ENCODE results near the gene ZNF8.
"Not testable (repeated sequence)": the region's sequence is repeated elsewhere in the genome, so short reads cannot be mapped to it uniquely, and the experiment has no call there.

The ZNF8 gene

DNA sequence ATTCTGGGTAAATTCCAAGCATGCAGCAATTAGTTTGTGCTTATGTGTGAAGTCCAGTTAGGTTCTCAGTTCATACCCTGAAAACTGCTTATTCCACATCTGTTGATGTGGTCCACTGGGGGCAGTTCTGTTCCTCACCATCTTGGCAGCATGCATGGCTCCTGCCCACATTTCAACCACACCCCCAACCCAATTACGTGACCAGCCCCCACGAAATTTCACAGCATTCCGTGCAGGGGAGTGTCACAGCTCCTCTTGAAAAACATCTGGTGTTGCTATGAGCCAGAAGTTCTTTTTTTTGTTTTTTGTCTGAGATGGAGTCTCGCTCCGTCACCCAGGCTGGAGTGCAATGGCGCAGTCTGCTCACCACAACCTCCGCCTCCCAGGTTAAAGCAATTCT lies 17.3 kb downstream of the ZNF8 start:
- DNase-seq (ENCODE audit: low spot score): no peak

- DNase-seq (ENCODE audit: low spot score): no peak
Observed at GRCh38 chr19:58300620-58301019, 21.9 kb downstream of the ZNF8 start.

GRCh38 chr19:58304255-58304654 lies 25.5 kb downstream of the ZNF8 start:
- no peak for DNase-seq (ENCODE audit: low spot score)

DNA sequence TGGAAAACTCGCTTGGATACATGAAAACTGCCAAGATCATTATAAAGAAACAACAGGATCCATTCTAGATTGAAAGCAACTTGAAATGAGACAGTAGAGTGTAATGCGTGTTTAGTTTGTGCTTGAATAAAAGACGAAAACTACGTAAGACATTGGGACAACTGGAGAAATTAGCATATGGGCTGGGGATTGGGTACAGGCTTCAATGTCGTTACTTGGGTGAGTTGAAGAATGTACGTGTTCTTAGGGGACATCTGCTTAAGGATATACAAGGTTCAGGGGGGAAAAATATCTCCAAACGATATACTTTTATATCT lies 26.0 kb downstream of the ZNF8 start:
- no peak for DNase-seq (ENCODE audit: low spot score)

DNA sequence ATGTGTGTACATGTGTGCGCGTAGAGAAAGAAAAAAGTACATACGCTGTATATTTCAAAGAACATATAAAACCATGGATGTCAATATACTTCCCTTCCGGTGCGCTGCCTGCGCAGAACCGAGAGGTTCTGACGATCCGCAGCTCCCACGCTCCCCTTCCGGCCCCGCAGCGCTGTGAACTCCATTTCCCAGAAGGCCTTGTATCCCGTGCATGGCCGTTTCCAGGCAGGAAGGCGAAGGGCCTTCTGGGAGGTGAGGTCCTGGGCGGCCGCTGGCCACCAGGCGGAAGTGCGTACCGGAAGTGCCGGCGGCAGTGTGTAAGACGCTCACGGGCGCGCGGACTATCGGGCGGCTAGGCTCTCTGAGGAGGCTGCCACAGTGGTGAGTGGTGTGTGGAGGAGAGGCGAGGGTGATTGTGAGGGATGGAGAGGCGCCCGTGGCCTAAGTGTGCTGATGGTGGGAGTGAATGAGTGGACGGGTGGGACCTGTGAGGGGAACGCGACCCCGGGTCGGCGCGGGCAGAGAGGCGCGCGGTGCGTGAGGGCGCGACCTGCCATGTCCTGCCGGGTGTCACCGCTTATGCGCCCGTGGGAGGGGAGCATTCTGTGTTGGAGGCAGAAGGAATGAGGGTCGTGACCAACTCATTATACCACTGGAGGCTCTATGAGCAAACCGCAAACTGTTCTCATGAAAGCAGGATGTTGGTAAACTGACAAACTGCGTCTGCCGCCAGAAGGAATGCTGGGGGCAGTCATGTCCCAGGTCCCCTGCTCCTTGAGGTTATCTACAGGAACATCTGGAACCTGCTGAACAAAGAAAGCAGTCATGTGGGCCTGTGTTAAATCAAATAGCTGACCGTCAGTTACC lies 26.5 kb downstream of the ZNF8 start, which contains the start of gene ERVK3-1:
Gene ERVK3-1, plus strand, starts transcription at position 313 of the 867 bp plus-strand sequence. CDS start 6,792 bp downstream, outside the sequence.
- peak; percentile 96 for DNase-seq (ENCODE audit: low spot score)

- DNase-seq (ENCODE audit: low spot score): peak; percentile 17
Observed at GRCh38 chr19:58305932-58306323, 27.2 kb downstream of the ZNF8 start.

DNA sequence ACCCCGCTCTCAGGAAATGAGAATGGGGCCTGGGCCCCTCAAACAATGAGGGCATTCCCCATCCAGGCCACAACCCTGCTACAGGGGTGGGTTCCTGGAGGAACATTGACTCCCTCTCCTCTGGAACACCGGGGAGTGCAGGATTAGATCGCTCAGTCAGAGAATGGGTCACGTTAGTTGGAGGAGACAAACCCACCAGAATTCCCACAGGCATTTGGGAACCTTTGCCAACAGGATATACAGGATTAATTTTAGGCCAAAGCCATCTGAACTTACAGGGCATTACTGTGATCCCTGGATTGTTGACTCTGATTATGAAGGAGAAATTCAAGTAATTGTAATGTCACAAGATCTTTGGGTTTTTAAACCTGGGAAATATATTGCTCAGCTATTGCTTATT lies 29.0 kb downstream of the ZNF8 start:
- DNase-seq (ENCODE audit: low spot score): no peak

DNA sequence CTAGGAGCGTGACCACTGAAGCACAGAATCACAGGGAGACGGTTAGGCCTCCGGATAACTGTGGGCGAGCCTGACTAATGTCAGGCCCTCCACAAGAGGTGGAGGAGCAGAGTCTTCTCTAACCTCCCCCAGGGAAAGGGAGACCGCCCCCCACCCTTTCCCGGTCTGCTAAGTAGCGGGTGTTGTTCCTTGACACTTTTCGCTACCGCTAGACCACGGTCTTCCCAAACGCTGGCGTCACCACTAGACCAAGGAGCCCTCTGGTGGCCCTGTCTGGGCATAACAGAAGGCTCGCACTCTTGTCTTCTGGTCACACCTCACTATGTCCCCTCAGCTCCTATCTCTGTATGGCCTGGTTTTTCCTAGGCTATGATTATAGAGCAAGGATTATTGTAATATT lies 31.9 kb downstream of the ZNF8 start:
- DNase-seq (ENCODE audit: low spot score): not testable (repeated sequence)

DNA sequence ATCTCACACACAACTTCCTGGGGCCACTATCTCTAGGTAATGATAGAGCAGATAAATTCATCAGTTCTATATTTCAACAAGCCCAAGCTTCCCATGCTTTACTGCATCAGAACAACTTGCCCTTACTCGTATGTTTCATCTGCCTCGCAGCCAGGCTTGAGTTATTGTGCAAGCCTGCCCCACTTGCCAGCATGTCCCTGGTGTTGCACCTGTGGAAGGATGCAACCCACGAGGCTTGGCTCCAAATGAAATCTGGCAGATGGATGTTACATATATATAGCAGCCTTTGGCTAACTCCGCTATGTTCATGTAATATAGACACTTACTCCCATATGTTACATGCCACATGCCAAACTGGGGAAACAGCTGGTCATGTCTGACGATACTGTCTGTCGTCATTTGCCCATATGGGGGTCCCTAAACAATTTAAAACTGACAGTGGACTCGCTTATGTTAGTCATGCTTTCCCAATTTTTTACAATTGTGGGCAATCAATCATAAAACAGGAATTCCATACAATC lies 32.6 kb downstream of the ZNF8 start:
- no peak for DNase-seq (ENCODE audit: low spot score)

- DNase-seq (ENCODE audit: low spot score): no peak
Observed at GRCh38 chr19:58315580-58315979, 36.8 kb downstream of the ZNF8 start.

- DNase-seq (ENCODE audit: low spot score): peak; percentile 24
Observed at GRCh38 chr19:58317476-58318072, 38.8 kb downstream of the ZNF8 start.

DNA sequence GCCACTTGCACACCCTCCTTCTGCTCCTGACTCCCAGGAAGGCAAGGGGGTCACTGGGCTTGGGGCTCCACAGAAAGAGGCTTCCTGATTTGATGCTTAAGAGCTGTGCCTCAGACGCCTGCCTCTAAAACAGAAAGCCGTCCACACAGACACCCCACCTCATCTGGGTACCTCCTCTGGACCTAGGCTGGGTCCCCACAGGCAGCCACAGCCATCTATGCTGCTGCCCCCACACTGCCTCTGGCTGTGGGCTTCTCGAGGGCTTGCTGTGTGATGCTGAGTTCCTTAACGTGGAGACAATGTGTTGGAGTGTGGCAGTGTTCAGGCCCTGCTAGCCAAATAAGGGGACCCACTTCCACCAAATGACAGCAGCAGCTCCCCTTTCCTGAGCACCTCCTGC lies 39.5 kb downstream of the ZNF8 start:
- DNase-seq (ENCODE audit: low spot score): no peak

DNA sequence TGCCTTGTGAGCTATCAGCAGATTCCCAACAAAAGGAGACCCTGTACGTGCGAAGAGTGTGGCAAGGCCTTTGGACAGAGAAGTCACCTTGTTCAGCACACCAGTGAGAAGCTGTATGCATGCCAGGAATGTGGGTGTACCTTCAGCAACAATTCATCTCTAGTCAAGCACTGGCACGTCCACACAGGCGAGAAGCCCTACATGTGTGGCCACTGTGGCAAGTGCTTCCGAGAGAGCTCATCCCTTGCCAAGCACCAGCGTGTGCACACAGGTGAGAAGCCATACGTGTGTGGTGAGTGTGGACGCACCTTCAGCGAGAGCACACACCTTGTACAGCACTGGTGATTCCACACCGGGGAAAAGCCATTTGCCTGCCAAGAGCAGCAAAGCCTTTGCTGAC lies 40.5 kb downstream of the ZNF8 start:
- DNase-seq (ENCODE audit: low spot score): no peak

DNA sequence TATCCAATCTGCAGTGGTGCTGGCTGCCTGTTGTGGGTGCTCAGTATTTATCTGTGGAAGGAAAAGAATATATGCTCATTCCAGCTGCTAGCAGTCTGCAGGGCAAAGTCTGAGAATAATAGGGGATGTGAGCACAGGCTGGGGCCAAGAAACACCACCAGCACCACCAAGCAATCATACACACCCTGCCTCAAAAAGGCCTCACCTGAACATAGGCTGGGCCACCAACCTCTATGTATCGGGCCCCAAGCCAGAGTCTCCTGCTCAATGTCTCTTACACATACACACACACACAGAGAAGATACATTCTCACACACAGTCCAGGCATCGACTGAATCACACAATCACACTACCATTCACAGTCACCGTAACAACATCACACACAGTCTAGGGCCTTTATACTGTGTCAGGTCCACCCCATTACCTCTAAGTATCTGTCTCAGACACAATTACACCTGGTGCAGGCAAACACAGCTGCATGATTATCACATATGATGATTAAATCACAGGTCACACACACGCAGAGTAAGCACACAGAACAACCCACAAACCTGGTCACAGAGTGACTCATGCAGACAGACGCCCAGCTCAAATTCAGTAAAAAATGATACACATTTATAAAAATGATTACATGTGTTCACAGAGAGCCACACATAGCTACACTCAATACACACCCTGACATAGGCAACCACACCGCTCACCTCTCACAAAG lies 46.7 kb downstream of the ZNF8 start:
- DNase-seq (ENCODE audit: low spot score): no peak

- DNase-seq (ENCODE audit: low spot score): no peak
Observed at GRCh38 chr19:58326501-58326913, 47.8 kb downstream of the ZNF8 start.

GRCh38 chr19:58326914-58327726 lies 48.4 kb downstream of the ZNF8 start, which contains the start of gene ZSCAN22:
Gene ZSCAN22 (plus strand): TSS chr19:58326994. CDS start chr19:58334803, 7,809 bp downstream.
- peak; percentile 98 for DNase-seq (ENCODE audit: low spot score)

- DNase-seq (ENCODE audit: low spot score): no peak
Observed at GRCh38 chr19:58328999-58329398, 50.2 kb downstream of the ZNF8 start.

- DNase-seq (ENCODE audit: low spot score): peak; percentile 81
Observed at GRCh38 chr19:58330458-58330857, 51.7 kb downstream of the ZNF8 start.

DNA sequence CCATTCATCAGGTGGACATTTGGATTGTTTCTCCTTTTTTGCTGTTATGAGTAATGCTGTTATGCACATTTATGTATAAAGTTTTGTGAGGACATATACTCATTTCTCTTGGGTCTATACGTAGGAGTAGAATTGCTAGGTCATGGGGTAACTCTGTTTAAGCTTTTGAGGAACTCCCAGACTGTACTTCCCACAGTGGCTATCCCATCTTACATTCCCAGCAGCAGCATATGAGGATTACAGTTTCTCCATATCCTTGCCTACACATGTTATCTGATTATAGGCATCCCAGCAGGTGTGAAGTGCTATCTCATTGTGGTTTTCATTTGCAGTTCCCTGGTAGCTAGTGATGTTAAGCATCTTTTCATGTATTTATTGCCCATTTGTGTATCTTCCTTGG lies 53.9 kb downstream of the ZNF8 start:
- DNase-seq (ENCODE audit: low spot score): no peak

GRCh38 chr19:58334691-58335249 lies 56.0 kb downstream of the ZNF8 start:
- no peak for DNase-seq (ENCODE audit: low spot score)

DNA sequence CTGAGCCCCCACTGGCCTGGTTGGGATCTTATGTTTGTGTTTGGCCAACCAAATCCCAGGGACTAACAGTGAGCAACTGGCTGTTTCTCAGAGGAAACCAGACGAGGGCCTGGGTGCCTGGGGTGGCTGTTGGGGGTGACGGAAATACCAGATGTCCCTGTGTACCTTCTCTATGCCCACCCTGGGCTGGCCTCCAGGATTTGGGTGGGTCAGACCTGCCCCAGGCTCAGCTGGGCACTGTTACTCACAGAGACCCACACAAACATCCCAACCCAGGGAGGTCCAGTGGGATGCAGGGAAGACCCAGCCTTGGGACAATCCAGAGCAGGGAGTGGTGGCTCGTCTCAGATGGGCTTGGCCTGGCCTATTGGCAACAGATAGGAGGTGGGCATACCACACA lies 56.9 kb downstream of the ZNF8 start:
- DNase-seq (ENCODE audit: low spot score): no peak

DNA sequence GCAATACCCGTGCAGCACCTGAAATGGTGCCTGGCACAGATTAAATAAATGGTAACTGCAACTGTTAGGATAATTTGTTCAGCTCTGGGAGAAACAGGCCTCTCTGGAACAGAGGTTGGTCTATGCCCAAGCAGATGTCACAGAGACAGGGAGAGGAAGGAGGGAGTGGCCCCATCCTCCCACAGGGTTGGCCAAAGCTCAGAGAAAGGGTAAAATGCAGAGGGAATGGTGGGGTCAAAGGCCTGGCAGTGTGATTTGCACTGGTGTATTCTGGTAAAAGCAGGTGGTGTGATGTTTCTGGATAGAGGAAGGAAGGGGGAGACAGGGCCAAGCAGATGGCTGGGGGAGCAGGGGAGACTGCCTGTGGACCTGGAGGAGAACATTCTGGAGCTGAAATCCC lies 57.5 kb downstream of the ZNF8 start:
- no peak for DNase-seq (ENCODE audit: low spot score)

Measured in hepatic stellate cell (primary cell).